H1 (cell line): Measurements from ENCODE around the gene YIPF2.

Source experiments
- BRCA1 ChIP-seq: IDR thresholded peaks from 2 replicates; pipeline ENCODE4 v1.6.1; 2012; ENCODE audit warnings: low read depth, low read length, improper control_type of control experiment
- EP300 ChIP-seq, 2 experiments: IDR thresholded peaks; 1 replicate in 1 of 2; 2 replicates in 1 of 2; pipeline ENCODE4 v1.6.1; 2011 to 2012; ENCODE audit warnings: low read depth in 2 of 2, low read length in 2 of 2, mild to moderate bottlenecking in 2 of 2, borderline replicate concordance in 1 of 2, inconsistent platforms in 1 of 2, moderate library complexity in 1 of 2
- POLR2AphosphoS5 ChIP-seq: IDR thresholded peaks from 2 replicates; pipeline ENCODE4 v1.6.1; 2011; ENCODE audit warnings: low read depth, low read length
- SIX5 ChIP-seq: IDR thresholded peaks from 2 replicates; pipeline ENCODE4 v1.6.1; 2011; ENCODE audit warnings: mild to moderate bottlenecking, low read depth, low read length
- SRF ChIP-seq: IDR thresholded peaks from 2 replicates; pipeline ENCODE4 v1.6.1; 2011; ENCODE audit warnings: mild to moderate bottlenecking, low read depth, low read length, moderate library complexity
- TF ChIP-seq, protein P1 (sequence below), 3 experiments: IDR thresholded peaks; 1 replicate in 2 of 3; 2 replicates in 1 of 3; pipeline versions ENCODE4 v1.5.1 to v1.6.1; 2011; ENCODE audit warnings: low read length in 3 of 3, mild to moderate bottlenecking in 3 of 3, inconsistent platforms in 2 of 3, low read depth in 1 of 3, moderate library complexity in 1 of 3; ENCODE audit not compliant: insufficient read depth in 1 of 3; ENCODE audit errors: control extremely low read depth in 1 of 3
- TF ChIP-seq, protein P2 (sequence below): IDR thresholded peaks from 2 replicates; pipeline ENCODE4 v1.6.1; 2012; ENCODE audit warnings: inconsistent platforms

DNA sequence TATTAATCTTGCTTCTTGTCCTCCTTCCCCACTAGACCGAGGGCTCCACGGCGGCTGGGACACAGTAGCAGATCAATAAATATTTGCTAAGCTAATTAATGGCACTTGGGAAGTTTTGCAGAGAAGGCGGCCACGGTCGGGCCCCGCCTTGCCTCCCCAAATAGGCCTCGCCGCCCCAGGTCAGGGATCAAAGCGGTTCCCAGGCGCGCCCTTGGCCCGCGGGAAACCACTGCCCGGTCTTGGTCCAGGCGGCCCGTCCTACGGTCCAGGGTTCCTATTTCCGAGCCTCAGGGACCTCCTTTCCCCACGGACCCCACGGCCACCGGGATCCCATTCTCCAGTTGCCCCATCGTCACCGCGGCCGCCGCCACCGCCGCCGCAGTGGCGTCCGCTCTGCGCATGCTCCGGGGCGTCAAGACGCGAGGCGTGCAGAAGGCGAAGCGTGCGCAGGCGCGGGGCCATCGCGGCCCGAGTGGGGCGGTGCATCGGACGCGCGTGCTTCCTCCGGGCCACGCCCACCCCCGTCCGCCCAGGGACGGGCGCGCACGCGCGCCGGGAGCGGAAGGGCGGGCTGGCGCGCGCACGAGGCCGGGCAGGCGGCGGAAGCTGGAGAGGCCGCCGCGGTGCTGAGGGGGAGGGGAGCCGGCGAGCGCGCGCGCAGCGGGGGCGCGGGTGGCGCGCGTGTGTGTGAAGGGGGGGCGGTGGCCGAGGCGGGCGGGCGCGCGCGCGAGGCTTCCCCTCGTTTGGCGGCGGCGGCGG is 32.1 kb upstream of the YIPF2 start, which contains the start of gene SMARCA4:
- TF ChIP-seq BRCA1 (no peak), POLR2AphosphoS5 (peak; percentile 62; the same call in 1 of the 2 replicates), EP300 (IDR thresholded peaks at IDR 0.05; ENCODE audit: borderline replicate concordance in 1 of 2, low read depth in 2 of 2, low read length in 2 of 2) (peak in 1 of 2 experiments; percentile 17; a peak in 1 of 3 replicates), SRF (no peak), SIX5 (no peak)
- TF ChIP-seq, protein P1, sequence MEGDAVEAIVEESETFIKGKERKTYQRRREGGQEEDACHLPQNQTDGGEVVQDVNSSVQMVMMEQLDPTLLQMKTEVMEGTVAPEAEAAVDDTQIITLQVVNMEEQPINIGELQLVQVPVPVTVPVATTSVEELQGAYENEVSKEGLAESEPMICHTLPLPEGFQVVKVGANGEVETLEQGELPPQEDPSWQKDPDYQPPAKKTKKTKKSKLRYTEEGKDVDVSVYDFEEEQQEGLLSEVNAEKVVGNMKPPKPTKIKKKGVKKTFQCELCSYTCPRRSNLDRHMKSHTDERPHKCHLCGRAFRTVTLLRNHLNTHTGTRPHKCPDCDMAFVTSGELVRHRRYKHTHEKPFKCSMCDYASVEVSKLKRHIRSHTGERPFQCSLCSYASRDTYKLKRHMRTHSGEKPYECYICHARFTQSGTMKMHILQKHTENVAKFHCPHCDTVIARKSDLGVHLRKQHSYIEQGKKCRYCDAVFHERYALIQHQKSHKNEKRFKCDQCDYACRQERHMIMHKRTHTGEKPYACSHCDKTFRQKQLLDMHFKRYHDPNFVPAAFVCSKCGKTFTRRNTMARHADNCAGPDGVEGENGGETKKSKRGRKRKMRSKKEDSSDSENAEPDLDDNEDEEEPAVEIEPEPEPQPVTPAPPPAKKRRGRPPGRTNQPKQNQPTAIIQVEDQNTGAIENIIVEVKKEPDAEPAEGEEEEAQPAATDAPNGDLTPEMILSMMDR (IDR thresholded peaks at IDR 0.05; ENCODE audit: control extremely low read depth in 1 of 3, insufficient read depth in 1 of 3, low read depth in 1 of 3, low read length in 3 of 3), result no peak
- TF ChIP-seq, protein P2, sequence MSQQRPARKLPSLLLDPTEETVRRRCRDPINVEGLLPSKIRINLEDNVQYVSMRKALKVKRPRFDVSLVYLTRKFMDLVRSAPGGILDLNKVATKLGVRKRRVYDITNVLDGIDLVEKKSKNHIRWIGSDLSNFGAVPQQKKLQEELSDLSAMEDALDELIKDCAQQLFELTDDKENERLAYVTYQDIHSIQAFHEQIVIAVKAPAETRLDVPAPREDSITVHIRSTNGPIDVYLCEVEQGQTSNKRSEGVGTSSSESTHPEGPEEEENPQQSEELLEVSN, result peak; percentile 84
